Measurements from ENCODE around the gene OR13C4.
"Not testable (repeated sequence)": the region's sequence is repeated elsewhere in the genome, so short reads cannot be mapped to it uniquely, and the experiment has no call there.

The OR13C4 gene
- 0 reads per million in 4 donors for total RNA-seq

- no peak for DNase-seq
Observed at GRCh38 chr9:104527109-104527508, at the start of gene OR13C4. Gene OR13C4, minus strand, starts transcription at chr9:104527209. Its CDS starts 0 bp downstream, at chr9:104527209.

GRCh38 chr9:104575456-104575855 is 48.4 kb upstream of the OR13C4 start:
- DNase-seq = no peak

- DNase-seq = no peak
Observed at GRCh38 chr9:104572612-104573011, 45.6 kb upstream of the OR13C4 start.

- no peak for DNase-seq
Observed at GRCh38 chr9:104568868-104569267, 41.9 kb upstream of the OR13C4 start, which contains the start of gene OR13C8. Gene OR13C8, plus strand, starts transcription at chr9:104569168. Its CDS starts 0 bp downstream, at chr9:104569168.

GRCh38 chr9:104564358-104564757 is 37.3 kb upstream of the OR13C4 start:
- DNase-seq = no peak

GRCh38 chr9:104556830-104557634 is 30.0 kb upstream of the OR13C4 start:
- DNase-seq = no peak

GRCh38 chr9:104555521-104555920 is 28.5 kb upstream of the OR13C4 start:
- no peak for DNase-seq

- no peak for DNase-seq
Observed at GRCh38 chr9:104553261-104553660, 26.3 kb upstream of the OR13C4 start.

GRCh38 chr9:104544644-104545043 is 17.6 kb upstream of the OR13C4 start:
- DNase-seq = no peak

GRCh38 chr9:104539275-104539674 is 12.3 kb upstream of the OR13C4 start:
- DNase-seq = no peak

- no peak for DNase-seq
Observed at GRCh38 chr9:104536756-104537155, 9.7 kb upstream of the OR13C4 start, which contains the start of gene OR13C3. Gene OR13C3, minus strand, starts transcription at chr9:104536856. Its CDS starts 133 bp downstream, at chr9:104536723.

GRCh38 chr9:104520241-104520640 is 6.8 kb downstream of the OR13C4 start:
- DNase-seq = not testable (repeated sequence)

- no peak for DNase-seq
Observed at GRCh38 chr9:104514901-104515300, 12.1 kb downstream of the OR13C4 start.

GRCh38 chr9:104506565-104506964 is 20.4 kb downstream of the OR13C4 start:
- DNase-seq = no peak

GRCh38 chr9:104503963-104504362 is 23.0 kb downstream of the OR13C4 start, which contains the start of gene OR13F1:
Gene OR13F1, plus strand, starts transcription at chr9:104504263. Its CDS starts 0 bp downstream, at chr9:104504263.
- no peak for DNase-seq

- no peak for DNase-seq
Observed at GRCh38 chr9:104503440-104503839, 23.6 kb downstream of the OR13C4 start.

GRCh38 chr9:104494808-104495207 is 32.2 kb downstream of the OR13C4 start:
- no peak for DNase-seq

- no peak for DNase-seq
Observed at GRCh38 chr9:104485014-104485413, 42.0 kb downstream of the OR13C4 start.

GRCh38 chr9:104482921-104483570 is 44.0 kb downstream of the OR13C4 start:
- DNase-seq = no peak

Data from T-helper 1 cell (primary cell).